T47D (cell line): ENCODE results near the gene LY9.

Experiments
- DNase-seq, 2 experiments: peaks; one replicate each; pipeline versions ENCODE4 v3.0.0 to v3.0.0-alpha.2; 2011 to 2012; ENCODE audit warnings: low read depth in 1 of 2, low spot score in 1 of 2
- JUND ChIP-seq: IDR thresholded peaks from 2 replicates; pipeline ENCODE4 v1.6.1; 2012; ENCODE audit warnings: low read depth
- in situ Hi-C: cut with HindIII; loops from 2 replicates; pipeline ENCODE4 v1.10.0; 2016; ENCODE audit warnings: low sequenced_read_pairs, low pct_unique_long_range_greater_than_20kb

LY9 gene

GRCh38 chr1:160799641-160800040 lies 3.7 kb downstream of the LY9 start:
- DNase-seq = no peak
- TF ChIP-seq JUND = no peak
- in situ Hi-C loops = no loop called here

DNA sequence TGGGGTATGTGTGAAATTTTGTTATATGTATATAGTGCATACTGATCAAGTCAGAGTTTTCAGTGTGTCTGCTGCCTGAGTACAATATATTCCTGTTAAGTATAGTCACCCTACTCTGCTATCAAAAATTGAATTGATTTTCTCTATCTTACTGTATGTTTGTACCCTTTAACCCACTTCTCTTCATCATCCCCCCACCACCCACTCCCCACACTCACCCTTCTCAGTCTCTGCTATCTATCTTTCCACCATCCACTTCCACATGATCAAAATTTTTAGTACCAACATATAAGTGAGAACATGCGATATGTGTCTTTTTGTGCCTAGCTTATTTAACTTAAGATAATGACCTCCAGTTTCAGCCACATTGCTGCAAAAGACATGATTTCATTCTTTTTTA lies 4.2 kb downstream of the LY9 start:
- in situ Hi-C loops = no loop called here

GRCh38 chr1:160800645-160801408 lies 4.9 kb downstream of the LY9 start:
- in situ Hi-C loops = no loop called here
- no peak for DNase-seq
- no peak for TF ChIP-seq JUND

More for the DNA sequence above, 4.2 kb downstream of the LY9 start:
- no peak for DNase-seq
- no peak for TF ChIP-seq JUND

DNA sequence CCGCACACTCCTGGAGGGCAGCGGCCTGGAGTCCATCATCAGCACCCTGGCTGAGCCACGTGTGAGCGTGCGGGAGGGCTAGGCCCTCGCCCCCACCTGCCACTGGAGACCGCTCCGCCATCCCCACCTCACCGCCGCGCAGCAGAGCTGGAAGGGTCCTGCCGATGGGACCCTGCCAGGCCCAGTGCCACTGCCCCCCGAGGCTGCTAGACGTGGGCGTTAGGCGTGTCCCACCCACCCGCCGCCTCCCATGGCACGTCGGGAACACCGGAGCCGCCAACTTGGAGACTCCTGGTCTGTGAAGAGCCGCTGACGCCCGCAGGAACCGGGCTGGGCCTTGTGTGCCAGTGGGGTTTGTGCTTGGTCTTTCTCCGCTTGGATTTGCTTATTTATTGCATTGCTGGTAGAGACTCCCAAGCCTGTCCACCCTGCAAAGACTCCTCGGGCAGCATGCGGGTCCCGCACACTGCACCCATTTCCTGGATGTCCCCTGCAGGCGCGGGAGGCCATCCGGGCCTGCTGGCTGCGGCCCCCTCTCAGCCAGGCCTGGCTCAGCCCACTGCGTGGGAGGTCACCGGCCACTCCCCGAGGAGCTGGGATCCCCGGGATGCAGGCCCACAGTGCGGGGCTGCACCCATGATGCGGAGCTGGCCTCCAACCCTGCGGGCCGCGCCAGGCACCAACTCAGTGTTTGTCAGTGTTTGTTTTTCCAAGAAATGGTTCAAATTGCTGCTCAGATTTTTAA lies 6.0 kb downstream of the LY9 start:
- in situ Hi-C loops = no loop called here
- TF ChIP-seq JUND = no peak
- no peak for DNase-seq

GRCh38 chr1:160806109-160806665 lies 10.2 kb downstream of the LY9 start:
- no peak for DNase-seq
- in situ Hi-C loops = no loop called here
- TF ChIP-seq JUND = no peak

DNA sequence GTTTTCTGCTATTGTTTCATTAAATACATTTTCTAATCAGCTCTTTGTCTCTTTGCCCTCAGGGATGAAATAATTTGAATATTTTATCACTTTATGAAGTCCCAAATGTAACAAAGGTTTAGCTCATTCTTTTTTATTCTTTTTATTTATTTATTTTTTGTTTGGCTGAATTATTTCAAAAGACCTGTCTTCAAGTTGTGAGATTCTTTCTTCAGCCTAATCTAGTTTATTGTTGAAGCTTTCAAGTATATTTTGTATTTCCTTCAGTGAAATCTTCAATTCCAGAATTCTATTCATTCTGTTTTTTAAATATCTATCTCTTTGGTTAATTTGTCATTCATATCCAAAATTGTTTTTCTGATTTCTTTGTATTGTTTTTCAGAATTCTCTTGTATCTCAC lies 10.8 kb downstream of the LY9 start:
- in situ Hi-C loops = no loop called here
- no peak for DNase-seq
- TF ChIP-seq JUND = no peak

DNA sequence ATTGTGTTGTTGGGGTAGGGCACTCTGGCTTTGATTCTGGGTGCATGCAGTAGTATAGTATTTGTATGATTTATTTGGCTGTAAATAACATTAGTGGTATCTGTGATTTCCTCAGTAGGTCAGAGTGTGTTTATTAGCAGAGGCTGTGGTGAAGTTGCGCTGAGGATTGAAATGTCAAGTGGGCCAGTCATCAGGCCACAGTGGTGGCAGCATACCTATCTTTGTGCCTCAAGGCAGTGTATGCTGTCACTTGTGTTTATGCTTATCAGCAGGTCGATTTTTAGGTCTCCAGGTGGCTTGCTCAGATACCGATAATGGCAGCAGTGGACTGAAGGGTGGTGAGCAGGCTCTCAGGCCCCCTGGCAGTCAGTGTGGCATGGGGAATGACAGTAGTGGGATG lies 11.3 kb downstream of the LY9 start:
- DNase-seq = no peak
- in situ Hi-C loops = no loop called here
- TF ChIP-seq JUND = no peak

DNA sequence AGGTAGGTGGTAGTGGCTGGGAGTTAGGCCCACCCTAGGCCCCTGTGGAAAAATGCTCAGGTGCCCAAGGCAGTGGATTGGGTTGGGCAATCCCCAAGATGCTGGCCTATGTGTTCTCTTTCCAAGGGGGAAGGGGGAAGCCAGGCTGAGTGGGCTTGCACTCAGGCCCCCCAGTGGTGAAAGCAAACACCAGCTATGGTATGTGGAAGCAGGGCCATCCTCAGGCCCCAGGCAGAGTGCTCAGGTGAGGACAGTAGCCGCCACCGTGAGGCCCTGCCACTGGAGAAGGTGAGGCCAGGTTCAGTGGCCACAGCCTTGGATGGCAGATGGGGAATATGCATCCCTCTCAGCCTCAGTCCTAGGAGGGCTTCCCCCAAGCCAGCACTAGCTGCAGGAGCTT lies 11.8 kb downstream of the LY9 start:
- in situ Hi-C loops = no loop called here
- DNase-seq = no peak
- TF ChIP-seq JUND = no peak

DNA sequence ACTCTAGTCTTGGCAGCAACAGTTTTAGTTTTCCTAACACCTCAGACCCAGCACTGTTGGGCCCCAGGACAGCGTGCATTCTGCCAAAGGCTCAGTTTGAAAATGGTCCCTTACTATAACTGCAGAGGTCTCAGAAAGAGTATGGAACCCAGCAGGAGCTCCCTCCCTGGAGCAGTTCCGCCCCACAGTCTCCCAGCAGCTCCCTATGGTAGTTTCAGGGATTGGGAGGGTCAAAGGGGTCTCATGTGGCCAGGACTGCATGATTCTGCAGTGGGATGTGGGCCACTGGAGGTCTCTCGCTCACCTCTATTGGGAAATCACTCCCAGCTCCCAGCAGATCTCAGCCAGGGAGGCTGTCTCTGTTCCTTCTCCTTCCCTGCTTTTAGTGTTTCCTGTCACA lies 12.3 kb downstream of the LY9 start:
- DNase-seq = no peak
- no peak for TF ChIP-seq JUND
- in situ Hi-C loops = no loop called here

DNA sequence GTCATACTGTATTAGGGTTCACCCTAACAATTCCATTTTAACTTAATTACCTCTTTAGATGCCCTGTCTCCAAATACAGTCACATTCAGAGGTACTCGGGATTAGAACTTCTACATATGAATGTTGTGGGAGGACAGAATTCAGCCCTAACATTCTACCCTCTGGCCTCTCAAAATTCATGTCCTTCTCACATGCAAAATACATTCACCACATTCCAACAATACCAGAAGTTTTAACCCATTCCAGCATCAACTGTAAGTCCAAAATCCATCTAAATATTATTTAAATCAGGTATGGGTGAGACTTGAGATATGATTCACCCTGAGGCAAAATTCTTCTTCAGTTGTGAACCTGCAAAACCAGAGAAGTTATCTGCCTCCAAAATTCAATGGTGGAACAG lies 14.5 kb downstream of the LY9 start:
- DNase-seq = peak in 1 of 2 experiments; percentile 14
- TF ChIP-seq JUND = no peak
- in situ Hi-C loops = no loop called here

DNA sequence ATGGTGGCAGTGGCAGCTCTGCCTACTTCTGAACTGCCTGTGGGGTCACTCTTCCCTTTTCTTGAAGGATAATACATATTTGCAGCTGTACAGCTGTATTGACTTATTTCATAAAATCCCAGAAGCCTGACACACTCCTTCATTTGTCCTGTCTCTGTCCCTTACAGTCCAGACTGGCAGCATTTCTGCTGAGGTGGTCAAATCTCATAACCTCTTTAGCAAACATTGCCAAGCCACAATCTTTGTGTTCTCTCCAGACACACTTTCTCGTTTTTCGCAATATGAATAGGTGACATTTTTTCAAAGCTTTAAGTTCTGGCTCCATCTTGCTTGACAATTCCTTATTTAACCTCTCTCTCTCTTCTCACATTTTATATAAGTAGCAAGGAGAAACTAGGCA lies 15.2 kb downstream of the LY9 start:
- in situ Hi-C loops = no loop called here
- TF ChIP-seq JUND = no peak
- DNase-seq = no peak

DNA sequence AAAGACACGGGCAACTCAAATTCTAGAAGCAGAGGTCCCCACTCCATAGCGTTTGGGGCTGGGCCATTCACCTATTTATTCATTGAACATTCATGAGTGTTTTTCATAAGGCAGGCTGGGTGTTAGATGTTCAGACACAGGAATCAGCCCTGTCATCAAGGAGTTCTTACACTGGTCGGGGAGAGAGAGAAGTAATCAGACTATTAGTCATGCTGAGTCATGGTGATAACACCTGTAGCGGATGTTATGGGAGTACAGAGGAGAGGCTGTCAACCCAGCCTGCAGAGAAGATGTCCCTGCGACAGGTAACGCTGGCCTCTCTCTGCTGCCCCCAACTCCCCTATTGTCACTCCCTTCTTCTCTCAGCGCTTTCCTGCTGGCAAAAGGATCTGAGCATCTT lies 17.2 kb downstream of the LY9 start:
- in situ Hi-C loops = no loop called here
- no peak for TF ChIP-seq JUND

GRCh38 chr1:160814316-160814715 lies 18.3 kb downstream of the LY9 start:
- in situ Hi-C loops = no loop called here
- DNase-seq = no peak
- no peak for TF ChIP-seq JUND

More for the DNA sequence above, 17.2 kb downstream of the LY9 start:
- no peak for DNase-seq
